Body of pancreas (tissue), 4 donors: Measurements from ENCODE around the gene CYP1A2.

Experiments used
- CTCF ChIP-seq, 7 experiments: fragments of 450-650 bp in 4 of 7; fragments of 200-600 bp in 3 of 7; sonication (generic) in 3 of 7; IDR thresholded peaks; one replicate each; pipeline ENCODE4 v1.5.1; 2016 to 2019; ENCODE audit warnings: antibody characterized with exemption in 7 of 7
- POLR2A ChIP-seq, 3 donors: fragments of 450-650 bp; IDR thresholded peaks; one replicate each; pipeline ENCODE4 v1.6.1; 2016; ENCODE audit warnings: antibody characterized with exemption in 3 of 3, mild to moderate bottlenecking in 2 of 3

GRCh38 chr15:74752011-74752410, 3.4 kb downstream of the CYP1A2 start:
- TF ChIP-seq CTCF (IDR thresholded peaks at IDR 0.05) (no peak), POLR2A (IDR thresholded peaks at IDR 0.05) (no peak)
